WTC11 (cell line): ENCODE results near the gene SERPIND1. TPM values are rescaled to one million over a fixed set of nuclear protein-coding genes. Genes with fewer than 3 reads are reported as not detected.

Experiments used
- ATAC-seq: fragments of 200-7000 bp; cut with Tn5 transposase; 2 replicates; pipeline ENCODE4 v1.10.0; 2021; ENCODE audit warnings: mild to moderate bottlenecking, moderate library complexity
- CTCF ChIA-PET: fragments of 300-600 bp; sonication (Branson Sonifier 250); formaldehyde crosslinking; loops from one replicate; lab custom pipeline; 2021; ENCODE audit warnings: antibody characterized with exemption; lab: Charles Lee
- POLR2A ChIA-PET: fragments of 350-600 bp; sonication (Branson Sonifier 250); formaldehyde crosslinking; loops from one replicate; lab custom pipeline; 2021; ENCODE audit warnings: antibody characterized with exemption; lab: Charles Lee
- DNase-seq: peaks from one replicate; pipeline ENCODE4 v3.0.0; 2021; ENCODE audit warnings: low spot score
- H3K27ac Mint-ChIP-seq: 2 replicates; pipeline ENCODE4 v1.8.0; 2021; ENCODE audit warnings: mixed read lengths
- H3K27me3 Mint-ChIP-seq: 2 replicates; pipeline ENCODE4 v1.8.0; 2021; ENCODE audit warnings: low read depth, mild to moderate bottlenecking, moderate library complexity, mixed read lengths
- H3K36me3 Mint-ChIP-seq: 2 replicates; pipeline ENCODE4 v1.8.0; 2021; ENCODE audit warnings: mixed read lengths
- H3K4me1 Mint-ChIP-seq: 2 replicates; pipeline ENCODE4 v1.8.0; 2022; ENCODE audit warnings: mixed read lengths
- H3K4me3 Mint-ChIP-seq: 2 replicates; pipeline ENCODE4 v1.8.0; 2021; ENCODE audit warnings: mild to moderate bottlenecking, moderate library complexity, mixed read lengths
- H3K9me3 Mint-ChIP-seq: 2 replicates; pipeline ENCODE4 v1.8.0; 2021; ENCODE audit warnings: mixed read lengths
- ARID4B ChIP-seq: sonication (generic); formaldehyde crosslinking; IDR thresholded peaks from 2 replicates; pipeline ENCODE4 v1.8.0; 2023; ENCODE audit warnings: missing genetic modification reagents, mild to moderate bottlenecking, borderline replicate concordance
- ELF4 ChIP-seq: sonication (generic); formaldehyde crosslinking; IDR thresholded peaks from 2 replicates; pipeline ENCODE4 v1.8.1; 2022; ENCODE audit warnings: low read depth, mild to moderate bottlenecking, moderate library complexity, missing genetic modification reagents
- ERG ChIP-seq: fragments of 250-450 bp; sonication (Bioruptor Pico); IDR thresholded peaks from 2 replicates; pipeline ENCODE4 v1.8.0; 2021; ENCODE audit warnings: mild to moderate bottlenecking
- FOXP4 ChIP-seq: sonication (generic); formaldehyde crosslinking; IDR thresholded peaks from 2 replicates; pipeline ENCODE4 v1.8.0; 2022; ENCODE audit warnings: mild to moderate bottlenecking, missing genetic modification reagents
- GABPB1 ChIP-seq: sonication (generic); formaldehyde crosslinking; IDR thresholded peaks from 2 replicates; pipeline ENCODE4 v1.8.1; 2023; ENCODE audit warnings: mild to moderate bottlenecking, missing genetic modification reagents
- HMGA2 ChIP-seq: fragments of 250-450 bp; sonication (Bioruptor Pico); IDR thresholded peaks from 2 replicates; pipeline ENCODE4 v1.4.0; 2021; ENCODE audit warnings: mild to moderate bottlenecking, moderate library complexity
- JUN ChIP-seq: sonication (generic); formaldehyde crosslinking; IDR thresholded peaks from 2 replicates; pipeline ENCODE4 v1.8.0; 2023; ENCODE audit warnings: mild to moderate bottlenecking, missing genetic modification reagents
- KAT7 ChIP-seq: sonication (generic); formaldehyde crosslinking; IDR thresholded peaks from 2 replicates; pipeline ENCODE4 v1.8.1; 2023; ENCODE audit warnings: missing genetic modification reagents, mild to moderate bottlenecking, borderline replicate concordance
- NFE2L1 ChIP-seq: sonication (generic); formaldehyde crosslinking; IDR thresholded peaks from 2 replicates; pipeline ENCODE4 v1.8.1; 2023; ENCODE audit warnings: missing genetic modification reagents
- NR1H2 ChIP-seq: sonication (generic); formaldehyde crosslinking; IDR thresholded peaks from 2 replicates; pipeline ENCODE4 v1.9.0; 2021; ENCODE audit warnings: mild to moderate bottlenecking, moderate library complexity, missing genetic modification reagents
- PRRX2 ChIP-seq: fragments of 250-450 bp; sonication (Bioruptor Pico); IDR thresholded peaks from 2 replicates; pipeline ENCODE4 v1.8.0; 2021; ENCODE audit warnings: mild to moderate bottlenecking
- SMAD4 ChIP-seq: sonication (generic); formaldehyde crosslinking; IDR thresholded peaks from 2 replicates; pipeline ENCODE4 v1.8.0; 2022; ENCODE audit warnings: mild to moderate bottlenecking, missing genetic modification reagents
- SOX15 ChIP-seq: fragments of 250-450 bp; sonication (Bioruptor Pico); IDR thresholded peaks from 2 replicates; pipeline ENCODE4 v1.9.0; 2021; ENCODE audit warnings: mild to moderate bottlenecking
- SP1 ChIP-seq: sonication (generic); formaldehyde crosslinking; conservative IDR thresholded peaks from 2 replicates; pipeline ENCODE4 v1.8.1; 2022; ENCODE audit warnings: missing genetic modification reagents
- TEAD4 ChIP-seq: sonication (generic); formaldehyde crosslinking; IDR thresholded peaks from 2 replicates; pipeline ENCODE4 v1.8.0; 2022; ENCODE audit warnings: mild to moderate bottlenecking, missing genetic modification reagents
- ZMAT4 ChIP-seq: fragments of 250-450 bp; sonication (Bioruptor Pico); IDR thresholded peaks from 2 replicates; pipeline ENCODE4 v1.9.0; 2021; ENCODE audit warnings: mild to moderate bottlenecking
- ZNF219 ChIP-seq: sonication (generic); formaldehyde crosslinking; IDR thresholded peaks from 2 replicates; pipeline ENCODE4 v1.8.0; 2023; ENCODE audit warnings: missing genetic modification reagents, mild to moderate bottlenecking, borderline replicate concordance
- ZNF281 ChIP-seq: sonication (generic); formaldehyde crosslinking; IDR thresholded peaks from 2 replicates; pipeline ENCODE4 v1.8.0; 2023; ENCODE audit warnings: mild to moderate bottlenecking, missing genetic modification reagents
- ZNF317 ChIP-seq: sonication (generic); formaldehyde crosslinking; IDR thresholded peaks from 2 replicates; pipeline ENCODE4 v1.8.1; 2023; ENCODE audit warnings: low read depth, mild to moderate bottlenecking, moderate library complexity, missing genetic modification reagents, borderline replicate concordance
- ZNF423 ChIP-seq: fragments of 250-450 bp; sonication (Bioruptor Pico); IDR thresholded peaks from 2 replicates; pipeline ENCODE4 v2.1.2; 2022; ENCODE audit warnings: mild to moderate bottlenecking, moderate library complexity
- ZNF532 ChIP-seq: fragments of 250-450 bp; sonication (Bioruptor Pico); IDR thresholded peaks from 2 replicates; pipeline ENCODE4 v1.9.0; 2021; ENCODE audit warnings: mild to moderate bottlenecking, borderline replicate concordance
- total RNA-seq: library from RNA; stranded (reverse); gene quantifications from 3 replicates; pipeline ENCODE4 v1.2.3, GENCODE V29; 2021

The SERPIND1 gene
- total RNA-seq, 1 experiment from 2014 or later: 0.22 TPM

- TF ChIP-seq ARID4B (CRISPR knock-in tag) (no peak), HMGA2 (CRISPR knock-in tag) (no peak), ZNF423 (CRISPR knock-in tag) (no peak), JUN (CRISPR knock-in tag) (no peak), ZNF317 (CRISPR knock-in tag) (no peak)
Measured at GRCh38 chr22:20787223-20787622, 13.3 kb downstream of the SERPIND1 start (continued).

GRCh38 chr22:20787746-20788626 is 14.1 kb downstream of the SERPIND1 start:
- CTCF ChIA-PET: interaction anchor here (1.0 kb wide), 1 partner anchor 29 kb away, joined by 3 read pairs; no protein-coding TSS in a partner anchor
- ATAC-seq: no peak
- no peak overlapping the region for H3K4me3 Mint-ChIP-seq
- TF ChIP-seq FOXP4 (CRISPR knock-in tag) (no peak), SP1 (no peak), GABPB1 (no peak), PRRX2 (CRISPR knock-in tag) (no peak), TEAD4 (CRISPR knock-in tag) (no peak), ZMAT4 (CRISPR knock-in tag) (no peak), ERG (CRISPR knock-in tag) (no peak), NR1H2 (CRISPR knock-in tag) (no peak), ZNF281 (CRISPR knock-in tag) (no peak), ZNF219 (CRISPR knock-in tag) (no peak), NFE2L1 (CRISPR knock-in tag) (no peak), KAT7 (CRISPR knock-in tag) (no peak), SMAD4 (no peak), SOX15 (CRISPR knock-in tag) (no peak), ELF4 (no peak), ZNF532 (CRISPR knock-in tag) (no peak)

More at GRCh38 chr22:20787746-20788626, 14.1 kb downstream of the SERPIND1 start:
- Mint-ChIP-seq H3K27ac (no peak overlapping the region), H3K9me3 (no peaks in the 10 kb centered on the region), H3K36me3 (0 out of 2 replicates have a peak, but pooled peaks cover 3% of the 10 kb centered on the region), H3K27me3 (no peaks in the 10 kb centered on the region), H3K4me1 (peaks cover 20% of the 10 kb centered on the region)
- POLR2A ChIA-PET: no interaction called here
- no peak for DNase-seq
